Measurements from ENCODE around the gene AKNA.

Gene AKNA

DNA sequence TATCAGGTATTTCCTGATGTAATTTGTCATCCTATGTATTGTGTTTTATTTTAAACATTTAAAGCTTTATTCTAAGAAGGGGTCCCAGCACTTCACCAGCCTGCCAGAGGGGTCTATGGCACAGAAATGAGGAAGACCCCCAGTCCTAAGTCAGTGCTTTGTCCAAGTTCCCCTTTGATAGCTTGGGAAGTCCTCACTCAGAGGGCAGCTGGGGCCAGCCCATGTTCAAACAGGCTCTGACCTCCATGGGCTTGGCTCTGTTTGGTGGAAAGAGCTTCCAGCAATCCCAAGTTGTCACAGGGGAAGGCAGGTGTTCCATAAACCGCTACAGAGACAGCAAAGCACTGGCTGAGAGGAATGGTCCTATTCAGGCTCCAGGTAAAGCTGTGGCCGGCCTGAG is 26.6 kb upstream of the AKNA start:
- no peak for DNase-seq (ENCODE audit: low read depth)

DNA sequence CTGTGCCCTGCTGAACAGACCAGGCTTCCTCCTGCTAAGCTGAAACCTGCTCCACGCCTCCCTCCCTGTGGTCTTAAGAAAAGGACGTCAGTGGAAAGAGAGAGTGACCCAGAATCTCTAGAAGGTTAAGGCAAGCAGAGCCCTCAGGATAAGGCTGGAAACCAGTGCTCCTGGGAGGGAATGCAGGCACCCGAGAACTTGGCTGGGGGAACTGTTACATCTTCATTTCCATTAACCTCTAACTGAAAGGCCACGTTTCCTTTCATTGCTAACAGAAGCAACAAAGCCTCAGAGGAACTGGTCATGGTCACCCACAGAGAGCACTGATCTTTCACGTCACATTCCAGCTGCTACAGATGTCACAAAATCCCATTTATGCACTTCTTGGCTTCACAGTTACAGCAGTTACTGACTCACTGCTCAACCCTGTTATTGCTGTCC is 26.1 kb upstream of the AKNA start:
- no peak for DNase-seq (ENCODE audit: low read depth)

DNA sequence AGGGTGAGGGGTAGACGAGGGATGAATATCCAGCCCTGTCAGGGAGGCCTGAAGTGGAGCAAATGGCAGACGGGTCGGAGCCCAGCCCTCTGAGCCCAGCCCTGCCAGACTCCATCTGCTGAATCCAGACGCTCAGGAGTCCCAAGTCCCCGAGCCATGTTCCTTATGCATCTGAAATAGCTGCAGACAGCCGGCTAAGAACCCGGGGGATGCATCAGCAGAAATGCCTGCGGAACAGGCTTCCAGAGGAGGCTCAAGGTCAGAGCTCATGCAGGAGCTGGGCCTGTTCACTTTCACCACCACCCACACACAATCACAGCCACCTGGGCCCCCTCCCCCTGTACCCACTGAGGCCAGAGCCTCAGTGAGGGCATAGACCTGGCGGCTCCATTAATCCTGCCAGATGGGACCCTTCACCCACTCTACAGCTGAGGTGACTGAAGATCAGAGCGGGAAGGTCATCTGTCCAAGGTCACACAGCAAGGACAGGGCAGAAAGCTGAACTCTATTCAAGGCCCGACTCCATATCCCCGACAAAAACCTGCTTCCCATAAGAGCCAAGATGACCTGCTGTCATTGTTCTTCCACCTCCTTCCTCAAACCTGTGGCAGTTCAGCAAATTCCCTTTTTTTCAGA is 24.4 kb upstream of the AKNA start:
- no peak for DNase-seq (ENCODE audit: low read depth)

DNA sequence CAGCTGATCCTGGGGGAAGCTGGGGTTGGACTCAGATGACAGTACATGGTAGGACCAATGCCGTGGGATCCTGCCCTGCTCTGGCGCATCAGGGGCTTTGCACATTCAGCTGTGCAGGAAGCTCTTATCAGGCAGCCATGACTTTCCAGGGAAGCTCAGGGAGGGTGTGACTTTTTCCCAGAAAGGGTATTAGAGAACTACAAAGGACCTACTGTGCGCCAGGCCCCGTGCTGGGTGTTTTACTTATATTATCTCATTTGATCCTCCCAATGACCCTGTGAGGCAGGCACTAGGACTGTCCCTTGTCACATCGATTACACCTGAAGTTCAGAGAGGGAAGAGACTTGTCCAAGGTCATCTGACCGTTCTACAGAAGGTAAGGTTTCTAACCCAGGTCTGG is 23.7 kb upstream of the AKNA start:
- DNase-seq (ENCODE audit: low read depth): no peak

DNA sequence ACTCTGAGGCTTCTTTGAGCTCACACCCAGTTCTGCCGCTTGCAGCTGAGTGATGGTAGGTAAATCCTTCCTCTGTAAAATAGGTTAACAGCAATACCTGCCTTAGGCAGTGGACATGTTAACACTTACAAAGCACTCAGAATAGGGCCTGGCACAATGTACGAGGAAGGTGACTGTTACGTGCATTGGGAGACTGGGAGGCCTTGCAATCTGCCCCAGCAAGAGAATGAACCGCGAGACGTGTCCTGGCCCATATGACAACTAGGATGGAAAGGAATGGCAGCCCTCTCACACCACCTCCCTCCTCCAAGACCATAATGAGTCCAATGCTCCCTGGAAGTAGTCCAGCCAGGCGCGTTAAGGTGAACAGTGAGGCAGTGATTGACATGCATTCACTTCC is 23.1 kb upstream of the AKNA start:
- no peak for DNase-seq (ENCODE audit: low read depth)

DNA sequence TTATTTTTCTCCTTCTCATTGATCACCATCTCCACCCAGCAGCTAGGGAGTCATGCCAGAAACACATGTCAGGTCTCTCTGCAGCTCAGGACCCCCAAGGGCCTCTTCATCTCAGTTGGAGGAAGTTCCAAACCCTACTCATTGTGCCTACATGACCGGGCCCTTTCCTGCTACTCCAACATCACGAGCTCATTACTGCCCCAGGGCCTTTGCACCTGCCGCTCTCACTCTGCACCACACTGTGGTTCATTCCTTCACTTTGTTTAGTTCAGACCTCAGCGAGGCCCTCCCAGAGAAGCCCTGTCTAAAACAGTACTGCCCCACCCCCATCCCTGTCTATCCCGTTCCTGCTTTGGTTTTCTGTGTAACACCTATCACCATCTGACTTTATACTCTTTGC is 22.1 kb upstream of the AKNA start:
- DNase-seq (ENCODE audit: low read depth): no peak

DNA sequence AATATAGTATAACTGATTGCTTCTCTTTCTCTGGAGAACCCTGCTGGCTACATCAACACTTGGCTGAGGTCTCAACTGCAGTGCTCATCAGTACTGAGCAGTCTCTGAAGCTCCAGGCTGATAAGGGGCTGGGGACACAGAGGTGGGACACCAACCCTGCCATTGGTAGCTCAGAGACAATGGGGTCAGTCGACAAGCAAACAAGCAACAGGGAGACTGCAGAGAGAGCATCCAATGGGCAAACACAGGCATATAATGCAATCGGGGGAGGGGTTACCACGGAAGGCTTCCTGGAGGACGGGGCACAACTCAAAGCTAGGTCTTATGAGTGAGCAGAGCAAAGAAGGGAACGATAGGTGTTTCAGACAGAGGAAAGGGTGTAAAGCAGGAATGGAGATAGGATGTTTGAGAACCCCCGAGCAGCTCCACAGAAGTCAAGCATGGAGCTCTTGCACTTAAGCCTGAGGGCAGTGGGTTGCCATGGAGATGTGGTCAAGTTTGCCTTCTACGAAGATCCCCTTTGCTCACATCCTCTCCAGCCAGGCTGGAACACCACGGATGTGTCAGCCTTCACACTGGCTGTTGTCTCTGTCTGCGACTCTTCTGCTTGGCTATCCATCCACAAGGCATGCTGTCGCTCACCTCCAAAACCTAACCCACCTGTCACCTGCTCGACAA is 21.5 kb upstream of the AKNA start:
- no peak for DNase-seq (ENCODE audit: low read depth)

DNA sequence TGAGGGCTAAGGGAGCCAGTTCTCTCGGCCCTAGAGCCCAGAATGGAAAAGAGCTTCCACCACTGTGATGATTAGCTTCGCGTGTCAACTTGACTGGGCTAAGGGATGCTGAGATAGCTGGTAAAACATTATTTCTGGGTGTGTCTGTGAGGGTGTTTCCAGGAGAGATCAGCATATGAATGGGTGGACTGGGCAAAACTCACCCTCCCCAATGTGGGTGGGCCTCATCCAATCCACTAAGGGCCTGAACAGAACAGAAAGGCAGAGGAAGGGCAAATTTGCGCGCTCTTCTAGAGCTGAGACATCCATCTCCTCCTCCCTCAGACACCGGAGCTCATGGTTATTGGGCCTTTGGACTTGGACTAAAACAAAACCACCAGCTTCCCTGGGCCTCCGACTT is 20.9 kb upstream of the AKNA start:
- no peak for DNase-seq (ENCODE audit: low read depth)

DNA sequence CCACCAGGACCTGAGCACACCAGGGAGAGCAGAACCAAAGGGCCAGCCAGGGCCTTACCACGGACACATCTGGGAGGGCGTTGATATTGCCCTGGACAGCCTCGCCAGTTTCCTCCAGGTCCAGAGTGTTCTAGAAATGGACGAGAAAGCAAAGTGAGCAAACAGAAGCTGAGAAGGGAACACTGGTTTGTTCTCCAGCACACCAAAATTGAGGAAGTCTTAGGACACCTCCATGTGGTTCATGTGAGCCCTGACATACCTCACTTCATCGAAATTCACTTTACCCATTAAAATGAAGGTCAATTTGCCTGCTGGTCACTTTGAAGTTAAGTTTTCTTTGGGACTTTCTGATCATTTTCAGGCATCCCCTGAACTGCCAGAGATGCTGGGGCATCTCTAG is 20.1 kb upstream of the AKNA start:
- DNase-seq (ENCODE audit: low read depth): no peak

DNA sequence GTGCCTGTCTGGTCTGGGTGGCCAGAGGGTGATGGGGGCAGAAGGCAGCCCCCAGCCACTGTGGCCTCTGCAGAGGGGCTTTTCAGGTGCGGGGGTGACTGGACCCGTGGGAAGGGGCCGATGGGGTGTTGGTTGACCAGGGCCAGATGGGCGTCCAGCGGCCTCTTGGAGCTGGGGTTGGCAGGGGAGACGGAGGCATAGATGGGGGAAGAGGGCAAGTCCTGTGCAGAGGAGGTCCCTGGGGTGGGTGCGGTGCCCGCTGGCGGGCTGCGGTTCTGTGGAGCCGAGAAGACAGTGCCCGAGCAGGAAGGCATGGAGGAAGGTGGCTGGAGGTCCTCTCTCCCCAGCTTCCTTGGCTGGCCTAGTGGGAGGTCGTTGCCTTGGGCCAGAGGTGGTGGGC is 18.7 kb upstream of the AKNA start:
- no peak for DNase-seq (ENCODE audit: low read depth)

DNA sequence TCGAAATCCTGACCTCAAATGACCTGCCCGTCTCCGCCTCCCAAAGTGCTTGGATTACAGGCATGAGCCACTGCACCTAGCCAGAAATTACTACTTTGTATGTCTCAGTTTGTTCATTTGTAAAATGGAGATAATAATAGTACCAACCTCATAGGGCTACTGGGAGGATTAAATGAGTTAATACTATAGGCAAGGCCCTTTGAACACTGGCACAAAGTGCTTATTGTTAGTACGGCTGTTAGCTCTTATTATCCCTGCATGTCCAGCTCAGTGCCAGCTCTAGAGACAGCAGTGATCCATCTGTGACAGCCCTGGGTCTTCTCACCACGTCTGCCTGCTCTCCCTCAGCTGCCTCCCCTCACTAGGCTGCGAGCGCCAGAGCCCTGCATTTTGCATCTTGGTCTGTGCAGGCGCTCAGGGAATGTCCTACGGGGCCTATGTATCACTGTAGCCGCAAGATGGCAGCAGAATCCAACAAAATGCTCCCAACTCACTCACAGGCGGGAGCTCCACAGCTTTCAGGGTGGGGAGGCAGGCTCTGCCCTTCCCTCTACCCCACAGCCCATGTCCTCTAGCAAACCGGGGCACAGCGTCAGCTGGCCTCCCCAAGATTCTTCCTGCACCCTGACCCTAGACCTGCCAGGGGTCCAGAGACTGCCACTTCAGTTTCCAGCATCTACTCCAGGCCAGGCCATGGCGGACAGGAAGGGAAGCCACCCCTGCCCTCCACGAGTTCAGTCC is 17.7 kb upstream of the AKNA start:
- DNase-seq (ENCODE audit: low read depth): peak; percentile 67

DNA sequence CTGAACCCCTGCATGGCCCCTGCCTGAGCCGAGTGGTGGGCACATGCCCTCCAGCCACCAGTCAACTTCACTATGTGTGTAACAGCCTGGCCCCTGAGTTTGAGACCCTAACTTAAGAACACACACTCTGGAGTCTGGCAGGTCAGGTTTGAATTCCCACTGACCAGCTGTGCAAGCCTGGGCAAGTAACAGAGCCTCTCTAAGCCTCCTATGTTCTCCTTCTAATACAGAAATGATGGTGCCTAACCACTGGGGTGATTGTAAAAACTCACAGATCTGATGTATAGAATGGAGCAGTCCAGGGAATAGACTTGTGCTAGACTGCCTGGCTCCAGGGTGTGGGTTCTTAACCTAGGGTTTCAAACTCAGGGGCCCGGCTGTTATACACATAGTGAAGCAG is 16.7 kb upstream of the AKNA start:
- DNase-seq (ENCODE audit: low read depth): no peak

DNA sequence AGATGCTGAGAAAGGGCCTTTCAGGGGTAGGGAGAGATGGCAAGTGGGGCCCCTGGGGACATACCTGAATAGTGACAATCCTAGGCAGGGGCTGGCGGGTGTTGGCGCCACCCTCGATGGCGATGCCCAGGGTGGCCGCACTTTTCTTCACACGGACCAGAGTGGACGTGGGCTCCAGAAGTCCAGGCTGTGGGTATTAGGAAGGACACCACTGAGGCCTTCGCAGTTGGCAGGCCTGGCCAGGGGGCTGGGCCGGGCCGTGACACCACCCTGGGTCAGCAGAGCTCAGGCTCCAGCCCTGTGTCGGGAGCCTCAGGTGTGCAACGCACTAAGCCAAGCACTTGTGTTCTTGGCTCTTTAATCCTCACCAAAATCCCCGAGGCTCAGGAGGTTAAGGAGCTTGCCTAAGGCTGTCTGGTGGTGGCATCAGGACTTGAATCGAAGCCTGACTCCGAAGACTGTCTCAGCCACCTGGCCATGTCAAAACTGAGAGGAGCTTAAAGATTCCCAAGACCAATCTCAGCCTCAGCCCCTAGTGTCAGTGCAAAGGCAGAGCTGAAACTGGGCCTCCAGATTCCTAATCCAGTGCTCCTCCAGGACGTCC is 15.5 kb upstream of the AKNA start:
- DNase-seq (ENCODE audit: low read depth): no peak

DNA sequence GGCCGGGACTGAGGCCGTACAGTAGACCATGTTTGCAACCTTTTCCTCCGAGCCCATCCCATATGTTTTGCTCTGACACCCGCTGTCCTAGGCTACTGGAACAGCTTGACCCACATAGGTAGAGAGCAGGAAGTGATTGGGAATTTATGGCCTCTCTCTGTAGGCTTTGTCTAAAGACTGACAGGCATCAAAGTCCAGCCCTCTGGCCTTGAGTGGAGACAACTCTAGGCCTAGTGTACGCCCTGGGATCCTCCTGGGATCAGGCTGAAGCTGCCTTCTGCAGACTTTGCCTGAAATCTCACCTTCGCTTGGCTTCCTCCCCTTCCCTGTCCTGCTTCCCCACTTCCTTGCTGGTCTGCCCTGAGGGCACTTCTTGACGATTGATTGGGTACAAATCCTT is 13.6 kb upstream of the AKNA start:
- DNase-seq (ENCODE audit: low read depth): no peak

DNA sequence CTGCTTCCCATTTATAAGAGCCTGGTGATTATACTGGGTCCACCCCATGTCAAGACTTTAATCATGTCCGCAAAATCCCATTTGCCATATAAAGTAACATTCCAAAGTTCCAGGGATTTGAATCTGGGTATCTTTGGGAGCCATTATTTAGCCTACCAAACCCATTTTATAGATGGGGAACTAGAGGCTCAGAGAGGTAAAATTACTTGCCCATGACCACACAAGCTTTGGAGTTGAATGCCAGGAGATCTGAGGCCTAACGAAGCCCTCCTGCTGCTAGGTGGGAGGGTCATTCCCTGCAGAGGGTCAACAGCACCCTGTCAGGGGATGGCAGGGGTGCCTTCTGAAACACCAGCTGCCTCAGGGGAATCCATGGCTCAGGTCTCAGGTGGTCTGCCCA is 13.0 kb upstream of the AKNA start:
- DNase-seq (ENCODE audit: low read depth): no peak

DNA sequence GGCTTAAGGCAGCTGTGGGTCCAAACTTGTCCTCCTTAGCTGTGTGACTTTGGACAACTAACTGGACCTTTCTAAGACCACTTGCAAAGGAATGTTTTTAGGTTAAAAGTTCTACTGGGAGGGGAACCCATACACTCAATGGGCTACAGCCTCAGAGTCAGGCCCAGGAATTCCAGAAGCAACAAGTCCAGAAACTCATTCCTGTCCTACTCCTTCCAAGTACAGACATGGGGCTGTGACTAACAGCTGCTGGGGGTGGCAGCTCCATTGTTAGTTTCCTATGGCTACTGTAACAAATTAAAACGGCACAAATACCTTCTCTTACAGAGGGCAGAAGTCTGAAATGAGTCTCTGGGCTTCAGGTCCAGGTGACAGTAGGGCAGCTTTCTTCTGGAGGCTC is 12.4 kb upstream of the AKNA start:
- DNase-seq (ENCODE audit: low read depth): no peak

DNA sequence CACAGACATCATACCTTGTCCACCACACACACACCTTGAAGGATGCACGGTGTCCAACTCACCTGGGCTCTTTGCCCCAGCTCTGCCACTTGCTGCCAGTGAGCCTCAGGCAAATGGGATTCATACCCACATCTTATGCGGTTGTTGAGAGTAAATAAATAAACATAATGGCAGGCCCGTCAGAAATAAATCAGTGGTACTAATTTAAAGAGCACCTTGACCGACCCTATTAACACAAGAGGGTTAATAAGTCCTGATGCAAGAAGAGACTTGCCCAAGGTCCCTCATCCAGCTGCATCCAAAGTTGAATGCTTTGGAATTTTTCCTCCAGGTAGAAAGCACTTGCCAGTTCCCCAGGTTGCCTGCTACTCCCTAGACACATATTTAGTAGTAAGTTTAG is 11.6 kb upstream of the AKNA start:
- DNase-seq (ENCODE audit: low read depth): no peak

DNA sequence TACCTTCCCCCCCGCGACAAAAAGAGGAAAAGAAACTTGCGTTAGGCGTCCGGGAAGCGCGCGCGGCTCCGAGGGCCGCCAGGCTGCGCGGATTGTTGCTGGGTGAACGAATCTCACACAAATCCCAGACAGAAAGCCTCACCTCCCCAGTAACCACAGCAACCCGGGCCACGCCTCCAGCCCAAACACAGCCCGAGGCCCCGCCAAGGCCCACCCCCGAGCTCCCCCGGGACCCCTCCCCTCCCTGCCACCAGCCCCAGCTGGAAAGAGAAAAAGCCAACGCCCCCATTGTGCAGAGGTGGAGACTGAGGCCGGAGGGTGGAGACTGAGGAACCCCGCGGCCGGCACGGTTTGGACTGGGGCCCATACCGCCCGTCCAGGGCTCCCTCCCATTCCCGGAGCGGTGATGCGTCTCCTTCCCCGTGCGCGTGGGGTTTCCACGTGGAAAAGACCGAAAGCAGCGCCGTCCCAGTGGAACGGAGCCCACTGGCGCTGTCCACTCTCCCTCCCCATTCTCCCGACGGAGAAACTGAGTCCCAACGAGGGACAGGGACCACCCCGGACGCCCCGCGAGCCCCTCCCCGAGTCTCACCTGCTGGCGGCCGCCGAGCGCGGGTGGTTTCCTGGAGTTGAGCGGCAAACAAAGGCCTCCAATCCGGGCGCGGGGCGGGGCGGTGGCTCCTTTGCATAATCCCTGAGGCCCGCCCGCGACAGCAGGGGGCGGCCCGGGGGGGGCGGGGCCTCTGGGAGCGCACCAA is 10.2 kb upstream of the AKNA start:
- DNase-seq (ENCODE audit: low read depth): peak; percentile 98

DNA sequence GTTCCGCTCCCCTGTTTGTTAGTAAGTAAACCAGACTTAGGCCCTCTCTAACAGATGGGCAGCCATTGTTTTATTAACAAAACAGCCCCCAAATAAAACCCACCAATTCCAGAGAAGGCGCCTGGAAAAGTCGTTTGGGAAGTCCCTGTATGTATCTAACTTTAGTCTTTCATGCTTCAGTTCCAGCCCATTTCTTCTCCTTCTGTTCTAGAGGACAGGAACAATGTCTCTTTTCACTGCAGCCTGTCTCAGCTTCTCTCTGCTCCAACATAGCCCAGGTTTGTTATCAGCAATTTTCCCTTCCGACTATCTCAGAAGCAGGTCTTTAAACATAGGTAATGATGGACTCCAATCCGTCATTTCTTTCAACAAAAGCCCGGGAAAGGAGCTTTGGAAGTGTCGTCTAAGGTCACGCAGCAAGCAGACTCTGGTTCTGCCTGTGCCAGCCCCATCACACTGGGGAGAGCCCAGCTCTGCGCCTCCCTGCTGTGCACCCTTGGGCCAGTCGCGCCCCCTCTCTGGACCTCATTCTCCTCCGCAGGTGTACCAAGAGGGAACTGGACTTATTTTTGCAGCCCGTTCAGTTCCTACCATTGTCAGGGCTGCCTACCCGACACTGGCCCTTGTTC is 9.6 kb upstream of the AKNA start:
- no peak for DNase-seq (ENCODE audit: low read depth)

DNA sequence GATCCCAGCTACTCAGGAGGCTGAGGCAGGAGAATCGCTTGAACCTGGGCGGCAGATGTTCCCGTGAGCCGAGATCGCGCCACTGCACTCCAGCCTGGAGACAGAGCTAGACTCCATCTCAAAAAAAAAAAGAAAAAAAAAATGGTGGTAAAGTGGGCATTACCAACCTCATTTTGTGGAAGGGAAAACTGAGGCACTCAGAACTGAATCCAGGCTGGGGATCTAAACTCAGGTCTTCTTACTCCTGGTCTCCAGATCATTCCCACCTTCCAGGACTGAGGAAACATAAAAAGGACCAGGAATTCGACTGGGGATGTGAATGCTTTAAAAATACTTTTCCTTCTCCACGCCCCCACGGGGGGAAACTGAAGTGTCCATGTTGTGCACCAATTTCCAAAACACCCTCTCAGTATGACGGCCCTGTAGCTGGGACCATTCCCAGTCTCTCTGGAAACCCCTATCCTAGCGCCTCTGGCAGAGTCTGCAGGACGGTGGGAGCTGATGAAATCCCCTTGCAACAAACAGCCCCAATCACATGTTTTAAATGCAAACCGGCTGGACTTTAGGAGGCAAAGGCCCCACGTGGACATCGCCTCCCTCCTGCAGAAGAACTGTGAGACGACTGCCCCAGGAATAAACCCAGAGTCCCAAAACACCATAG is 8.9 kb upstream of the AKNA start:
- no peak for DNase-seq (ENCODE audit: low read depth)

DNA sequence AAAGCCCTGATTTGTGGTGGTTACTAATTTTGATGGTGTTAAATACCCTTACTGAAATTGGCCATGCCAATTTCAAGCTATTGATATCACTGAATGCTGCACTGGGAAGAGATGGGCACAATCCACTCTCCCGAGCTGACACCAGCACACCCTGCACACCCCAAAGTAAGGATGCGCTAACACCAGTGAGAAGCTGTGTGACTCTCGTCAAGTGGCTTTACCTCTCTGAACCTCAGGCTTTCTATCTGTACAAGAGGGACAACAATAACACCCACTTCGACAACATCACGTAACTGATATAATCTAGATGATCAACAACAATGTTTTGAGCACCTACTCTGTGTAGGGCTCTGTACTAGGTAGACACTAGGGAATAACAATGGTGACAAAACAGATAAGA is 8.0 kb upstream of the AKNA start:
- DNase-seq (ENCODE audit: low read depth): no peak

DNA sequence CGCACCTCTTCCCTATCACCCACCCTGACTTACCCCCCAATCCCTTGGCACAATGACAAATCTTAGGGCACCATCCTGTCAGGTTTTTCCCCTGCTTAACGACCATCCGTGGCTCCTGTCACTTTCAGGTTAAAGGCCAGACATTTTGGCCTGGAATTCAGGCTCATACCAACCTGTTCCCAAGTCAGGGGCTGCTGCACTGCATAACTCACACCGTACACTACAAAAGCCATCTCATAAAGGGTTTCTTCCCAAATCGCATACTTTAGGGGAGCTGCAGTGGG is 7.5 kb upstream of the AKNA start:
- DNase-seq (ENCODE audit: low read depth): no peak

Measured in activated T-cell treated with anti-CD3 and anti-CD28 coated beads for 1 hour (primary cell).